HepG2 (cell line): Measurements from ENCODE around the gene AARS2. TPM values are rescaled to one million over a fixed set of nuclear protein-coding genes. Genes with fewer than 3 reads are reported as not detected.

ENCODE experiments used
- ATAC-seq: fragments of 200-7000 bp; cut with Tn5 transposase; 3 replicates; pipeline ENCODE4 v1.9.1; 2020; ENCODE audit warnings: mild to moderate bottlenecking, moderate library complexity
- BruUV-seq: library from RNA; stranded (reverse); fragments of 400-500 nt; replicated peaks from 2 replicates; lab custom pipeline; 2021; lab: Mats Ljungman, UMichigan
- CTCF ChIA-PET: fragments of 300-600 bp; formaldehyde crosslinking; extraction: SDS; loops from one replicate; lab custom pipeline; 2021; ENCODE audit warnings: low total read pairs, inconsistent platforms, low intra/inter-chr PET ratio; lab: Yijun Ruan, JAX
- POLR2A ChIA-PET: fragments of 350-600 bp; sonication (Branson Sonifier 250); formaldehyde crosslinking; loops from one replicate; lab custom pipeline; 2020; ENCODE audit warnings: antibody characterized with exemption, inconsistent platforms; lab: Yijun Ruan, JAX
- DNase-seq: peaks from one replicate; pipeline ENCODE4 v3.0.0-alpha.2; 2015; ENCODE audit warnings: low spot score
- FAIRE-seq: peaks from 3 replicates; lab custom pipeline; 2011; peaks lifted over from hg19 to GRCh38; lab: Jason Lieb, UNC
- H2AFZ ChIP-seq: one replicate; pipeline ENCODE4 v1.6.1; 2011; ENCODE audit warnings: low read length, inconsistent platforms
- H3K27ac ChIP-seq: fragments of 300-600 bp; 3 replicates; pipeline ENCODE4 v1.8.0; 2011; ENCODE audit warnings: mixed run types, mild to moderate bottlenecking, mixed read lengths, low read length, inconsistent platforms; ENCODE audit not compliant: insufficient read depth; ENCODE audit errors: extremely low read length
- H3K27me3 ChIP-seq, 2 experiments: fragments of 200-600 bp in 1 of 2; 2 replicates in 1 of 2; 3 replicates in 1 of 2; pipeline versions ENCODE4 v1.6.0 to v1.8.0; 2011; ENCODE audit warnings: low read length in 2 of 2, mild to moderate bottlenecking in 2 of 2, moderate library complexity in 2 of 2, inconsistent platforms in 1 of 2; ENCODE audit not compliant: insufficient read depth in 2 of 2, control insufficient read depth in 1 of 2
- H3K36me3 ChIP-seq, 2 experiments: fragments of 200-600 bp in 1 of 2; replicated peaks in 1 of 2; 2 replicates in 1 of 2; 3 replicates in 1 of 2; pipeline versions ENCODE4 v1.5.1 to v1.8.0; 2011; ENCODE audit warnings: low read length in 2 of 2, inconsistent platforms in 1 of 2; ENCODE audit not compliant: insufficient read depth in 2 of 2, control insufficient read depth in 1 of 2
- H3K4me1 ChIP-seq: 2 replicates; pipeline ENCODE4 v1.5.1; 2012; ENCODE audit warnings: low read length, inconsistent platforms; ENCODE audit not compliant: insufficient read depth
- H3K4me2 ChIP-seq: 2 replicates; pipeline ENCODE4 v1.6.0; 2011; ENCODE audit warnings: low read depth, low read length, inconsistent platforms
- H3K4me3 ChIP-seq, 3 experiments: fragments of 200-600 bp in 1 of 3; sonication (generic), shearing (Covaris generic) in 1 of 3; replicated peaks in 1 of 3; 2 replicates each; pipeline ENCODE4 v1.5.1; 2011 to 2016; ENCODE audit warnings: low read length in 3 of 3, inconsistent platforms in 2 of 3, low read depth in 2 of 3, mild to moderate bottlenecking in 2 of 3, control low read depth in 1 of 3, mixed read lengths in 1 of 3; ENCODE audit not compliant: insufficient read depth in 1 of 3
- H3K79me2 ChIP-seq: one replicate; pipeline ENCODE4 v1.6.1; 2011; ENCODE audit warnings: low read length, inconsistent platforms; ENCODE audit not compliant: insufficient read depth
- H3K9ac ChIP-seq: 2 replicates; pipeline ENCODE4 v1.6.0; 2011; ENCODE audit warnings: mild to moderate bottlenecking, low read depth, low read length, inconsistent platforms; ENCODE audit not compliant: insufficient read depth
- H3K9me3 ChIP-seq: 2 replicates; pipeline ENCODE4 v1.5.1; 2012; ENCODE audit warnings: mild to moderate bottlenecking, low read length
- H4K20me1 ChIP-seq: 2 replicates; pipeline ENCODE4 v1.6.0; 2011; ENCODE audit warnings: inconsistent platforms, mild to moderate bottlenecking, low read length, moderate library complexity; ENCODE audit not compliant: insufficient read depth
- ATRX ChIP-seq: sonication (generic); formaldehyde crosslinking; IDR thresholded peaks from 2 replicates; pipeline ENCODE4 v1.4.0; 2020; ENCODE audit warnings: missing genetic modification reagents, borderline replicate concordance
- BCL6 ChIP-seq: IDR thresholded peaks from 2 replicates; pipeline ENCODE4 v1.6.1; 2016; ENCODE audit warnings: missing genetic modification reagents, missing compliant biosample characterization
- CBFB ChIP-seq: sonication (generic); formaldehyde crosslinking; IDR thresholded peaks from 2 replicates; pipeline ENCODE4 v1.4.0; 2020; ENCODE audit warnings: missing genetic modification reagents
- DDIT3 ChIP-seq: sonication (generic); formaldehyde crosslinking; IDR thresholded peaks from 2 replicates; pipeline ENCODE4 v1.4.0; 2020; ENCODE audit warnings: mild to moderate bottlenecking, missing genetic modification reagents
- KLF15 ChIP-seq: sonication (generic); formaldehyde crosslinking; IDR thresholded peaks from 2 replicates; pipeline ENCODE4 v1.8.1; 2023; ENCODE audit warnings: borderline replicate concordance, mild to moderate bottlenecking, inconsistent platforms, missing genetic modification reagents, mixed read lengths
- NKX3-1 ChIP-seq: sonication (generic); formaldehyde crosslinking; IDR thresholded peaks from 2 replicates; pipeline ENCODE4 v1.5.0; 2020; ENCODE audit warnings: missing genetic modification reagents
- NR2F1 ChIP-seq, 2 experiments: fragments of 450-650 bp in 1 of 2; formaldehyde crosslinking in 1 of 2; IDR thresholded peaks; 2 replicates each; pipeline versions ENCODE4 v1.5.0 to v1.6.1; 2016 to 2020; ENCODE audit warnings: mild to moderate bottlenecking in 1 of 2, missing compliant biosample characterization in 1 of 2, missing genetic modification reagents in 1 of 2, moderate library complexity in 1 of 2
- RCOR2 ChIP-seq: IDR thresholded peaks from 2 replicates; pipeline ENCODE4 v1.6.1; 2016; ENCODE audit warnings: missing biosample characterization, missing genetic modification reagents
- RNF2 ChIP-seq: fragments of 450-650 bp; conservative IDR thresholded peaks from 2 replicates; pipeline ENCODE4 v1.6.1; 2016; ENCODE audit warnings: low read depth
- SIX1 ChIP-seq: sonication (generic); formaldehyde crosslinking; IDR thresholded peaks from 2 replicates; pipeline ENCODE4 v1.4.0; 2020; ENCODE audit warnings: missing genetic modification reagents, borderline replicate concordance
- WIZ ChIP-seq: sonication (generic); formaldehyde crosslinking; IDR thresholded peaks from 2 replicates; pipeline ENCODE4 v1.5.1; 2020; ENCODE audit warnings: mild to moderate bottlenecking, missing genetic modification reagents
- ZBTB14 ChIP-seq: sonication (generic); formaldehyde crosslinking; IDR thresholded peaks from 2 replicates; pipeline ENCODE4 v1.4.0; 2020; ENCODE audit warnings: missing genetic modification reagents
- ZBTB2 ChIP-seq: sonication (generic); formaldehyde crosslinking; IDR thresholded peaks from 2 replicates; pipeline ENCODE4 v1.8.0; 2022; ENCODE audit warnings: low read depth, missing genetic modification reagents
- ZNF205 ChIP-seq: IDR thresholded peaks from 2 replicates; pipeline ENCODE4 v1.6.1; 2018; ENCODE audit warnings: missing biosample characterization, missing genetic modification reagents
- ZNF274 ChIP-seq: sonication (generic); formaldehyde crosslinking; IDR thresholded peaks from 2 replicates; pipeline ENCODE4 v1.5.1; 2020; ENCODE audit warnings: mild to moderate bottlenecking, missing genetic modification reagents
- ZNF563 ChIP-seq: sonication (generic); formaldehyde crosslinking; IDR thresholded peaks from 2 replicates; pipeline ENCODE4 v1.8.0; 2022; ENCODE audit warnings: mild to moderate bottlenecking, moderate library complexity, missing genetic modification reagents
- ZNF720 ChIP-seq: sonication (generic); formaldehyde crosslinking; IDR thresholded peaks from 2 replicates; pipeline ENCODE4 v1.4.0; 2020; ENCODE audit warnings: missing genetic modification reagents
- ZNF777 ChIP-seq: sonication (generic); formaldehyde crosslinking; IDR thresholded peaks from 2 replicates; pipeline ENCODE4 v1.4.0; 2020; ENCODE audit warnings: missing genetic modification reagents
- ZSCAN29 ChIP-seq: sonication (generic); formaldehyde crosslinking; conservative IDR thresholded peaks from 2 replicates; pipeline ENCODE4 v1.4.0; 2020; ENCODE audit warnings: mild to moderate bottlenecking, missing genetic modification reagents
- ZSCAN5A ChIP-seq: sonication (generic); formaldehyde crosslinking; IDR thresholded peaks from 2 replicates; pipeline ENCODE4 v1.8.0; 2022; ENCODE audit warnings: mild to moderate bottlenecking, missing genetic modification reagents, borderline replicate concordance
- WGBS: methylation state at CpG from one replicate; pipeline ENCODE4 v1.1.6; 2017; ENCODE audit warnings: low lambda C conversion rate; 5-methylcytosine and 5-hydroxymethylcytosine counted together
- in situ Hi-C: cut with HindIII; loops from 2 replicates; pipeline ENCODE4 v1.10.0; 2017; ENCODE audit warnings: low pct_unique_long_range_greater_than_20kb; ENCODE audit not compliant: extremely low pct_ligation_motif_present
- intact Hi-C: fragments of 100-400 bp; cut with micrococcal nuclease; formaldehyde crosslinking; loops from one replicate; pipeline ENCODE4 v1.10.0; 2022; ENCODE audit not compliant: unreplicated experiment
- polyA plus RNA-seq, 8 experiments: library from polyadenylated mRNA; depleted of rRNA in 3 of 8; stranded (reverse) in 7 of 8; unstranded in 1 of 8; fragments of >200 nt; fragmentation: Illumina TruSeq in 4 of 8; extraction: Trizol in 4 of 8; gene quantifications; 2 replicates each; pipeline versions ENCODE4 v1.2.1 to v1.2.3, GENCODE V29; 2011 to 2016; ENCODE audit warnings: low read depth in 4 of 8, missing spikeins in 1 of 8, mixed read lengths in 1 of 8; ENCODE audit not compliant: insufficient read depth in 1 of 8
- total RNA-seq, 5 experiments: library from RNA; depleted of rRNA; stranded (reverse); fragments of >200 nt; fragmentation: Illumina TruSeq; extraction: Trizol; gene quantifications; 2 replicates each; pipeline ENCODE4 v1.2.3, GENCODE V29; 2016; ENCODE audit warnings: low read depth in 1 of 5

The AARS2 gene
- total and polyA plus RNA-seq, 2 of the 13 experiments (the other 11 are each of a cell fraction or from before 2014, with no cell fraction given), result 7.5 to 24.1 TPM

- ATAC-seq (no peak), FAIRE-seq (no peak), DNase-seq (no peak)
- ChIA-PET CTCF (no interaction called here), POLR2A (no interaction called here)
- H3K4me2 ChIP-seq, result no peak overlapping the region
- peaks cover 15% of the 10 kb centered on the region for H3K79me2 ChIP-seq
- TF ChIP-seq ZNF720 (CRISPR knock-in tag) (no peak), RNF2 (no peak), CBFB (CRISPR knock-in tag) (no peak), BCL6 (CRISPR knock-in tag) (no peak), NKX3-1 (CRISPR knock-in tag) (no peak), ZNF563 (no peak), ZNF274 (CRISPR knock-in tag) (no peak), ZSCAN5A (CRISPR knock-in tag) (no peak), WIZ (no peak), ZSCAN29 (no peak), ZBTB14 (no peak), ZNF777 (CRISPR knock-in tag) (no peak), NR2F1 (CRISPR knock-in tag; IDR thresholded peaks at IDR 0.05) (no peak), ATRX (CRISPR knock-in tag) (no peak), KLF15 (CRISPR knock-in tag) (no peak), DDIT3 (CRISPR knock-in tag) (no peak), SIX1 (CRISPR knock-in tag) (no peak), ZNF205 (CRISPR knock-in tag) (no peak), RCOR2 (CRISPR knock-in tag) (no peak), ZBTB2 (CRISPR knock-in tag) (no peak)
- no TSS peak for BruUV-seq
- H3K4me3 ChIP-seq, result no peak overlapping the region
- H4K20me1 ChIP-seq, result no peaks in the 10 kb centered on the region
- in situ Hi-C loops, result loop anchor here (5.0 kb wide), 1 partner anchor 43 kb away; the partner anchor contains the start of gene NFKBIE
- no peak overlapping the region for H2AFZ ChIP-seq
- peaks cover 29 to 61% of the 10 kb centered on the region in 2 experiments for H3K36me3 ChIP-seq
- H3K9me3 ChIP-seq, result no peaks in the 10 kb centered on the region
- 89% methylated on average over 3 of the region's 3 CpGs for WGBS
- no peak overlapping the region for H3K9ac ChIP-seq
- H3K4me1 ChIP-seq, result peaks cover 13% of the 10 kb centered on the region
- H3K27me3 ChIP-seq, result peaks cover 0 to 3% of the 10 kb centered on the region in 2 experiments; a peak in 1 of 5 replicates
- H3K27ac ChIP-seq, result no peak overlapping the region
- intact Hi-C loops, result no loop called here
These were observed 2.9 kb downstream of the AARS2 start for GRCh38 chr6:44310241-44310640.
